Stimulated activated CD8-positive, alpha-beta memory T cell treated with anti-CD3 and anti-CD28 coated beads, Interleukin-7, amount 100 ng/mL, for 48 hours (primary cell): ENCODE data around the gene C1QTNF6.
"Not testable (repeated sequence)": the region's sequence is repeated elsewhere in the genome, so short reads cannot be mapped to it uniquely, and the experiment has no call there.

Experiments used
- DNase-seq, 2 donors: peaks; one replicate each; pipeline ENCODE4 v3.0.0-alpha.2; 2020; ENCODE audit warnings: low read depth in 1 of 2; ENCODE audit errors: extremely low read depth in 1 of 2

Gene C1QTNF6

DNA sequence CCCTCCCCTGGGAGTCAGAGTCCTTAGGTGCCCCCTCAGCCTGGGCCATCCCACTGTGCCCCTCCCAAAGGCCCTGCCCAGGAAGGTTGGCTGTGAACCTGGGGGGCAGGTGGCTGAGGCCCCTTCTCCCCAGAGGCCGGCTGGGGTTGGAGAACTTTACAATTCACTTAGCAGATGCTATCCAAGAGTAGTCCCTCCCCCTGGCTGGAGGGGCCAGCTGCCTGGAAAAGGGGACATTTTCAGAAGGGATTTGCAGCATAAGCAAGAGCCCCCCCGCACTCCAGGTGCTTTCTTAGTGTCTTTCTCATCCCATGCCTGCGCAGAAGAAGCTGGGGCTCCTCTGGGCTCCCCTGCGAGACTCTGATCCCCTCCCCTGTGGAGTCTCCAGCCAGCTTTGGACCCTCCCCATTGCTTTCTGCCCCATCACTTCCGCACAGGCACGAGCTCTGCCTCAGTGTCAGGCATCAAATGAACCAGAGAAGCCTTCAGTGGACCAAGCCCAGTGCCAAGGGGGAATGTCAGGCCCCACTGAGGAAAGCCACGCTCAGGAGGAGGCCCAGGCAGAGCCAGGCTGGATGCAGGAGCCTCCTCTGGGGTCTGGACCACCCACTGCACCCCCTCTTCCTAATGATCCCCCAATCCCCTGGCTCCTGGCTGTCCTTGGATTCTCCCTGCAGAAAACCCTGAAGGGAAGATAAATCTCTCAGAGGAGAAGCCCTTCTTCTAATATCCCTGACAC is 20.5 kb upstream of the C1QTNF6 start:
- DNase-seq: no peak

DNA sequence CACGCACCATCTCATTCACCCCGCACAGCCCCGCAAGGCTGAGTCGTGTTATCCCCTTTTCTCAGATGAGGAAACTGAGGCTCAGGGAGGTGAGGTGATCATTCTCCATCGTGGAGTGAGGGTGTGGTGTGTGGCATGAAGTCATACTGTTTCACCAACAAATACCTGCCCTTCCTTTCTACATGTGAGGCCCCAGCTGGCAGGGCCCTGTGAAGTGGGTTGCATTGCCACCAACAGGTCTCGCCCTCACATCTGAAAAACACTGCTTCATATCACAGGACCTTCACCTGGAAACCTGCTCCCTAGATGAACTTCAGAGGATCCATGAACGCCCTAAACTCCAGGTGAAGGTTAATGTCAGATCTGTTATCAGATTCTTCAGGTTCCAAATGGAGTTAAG is 19.9 kb upstream of the C1QTNF6 start:
- no peak for DNase-seq

- DNase-seq: no peak
Observed at GRCh38 chr22:37206841-37207821, 19.1 kb upstream of the C1QTNF6 start.

DNA sequence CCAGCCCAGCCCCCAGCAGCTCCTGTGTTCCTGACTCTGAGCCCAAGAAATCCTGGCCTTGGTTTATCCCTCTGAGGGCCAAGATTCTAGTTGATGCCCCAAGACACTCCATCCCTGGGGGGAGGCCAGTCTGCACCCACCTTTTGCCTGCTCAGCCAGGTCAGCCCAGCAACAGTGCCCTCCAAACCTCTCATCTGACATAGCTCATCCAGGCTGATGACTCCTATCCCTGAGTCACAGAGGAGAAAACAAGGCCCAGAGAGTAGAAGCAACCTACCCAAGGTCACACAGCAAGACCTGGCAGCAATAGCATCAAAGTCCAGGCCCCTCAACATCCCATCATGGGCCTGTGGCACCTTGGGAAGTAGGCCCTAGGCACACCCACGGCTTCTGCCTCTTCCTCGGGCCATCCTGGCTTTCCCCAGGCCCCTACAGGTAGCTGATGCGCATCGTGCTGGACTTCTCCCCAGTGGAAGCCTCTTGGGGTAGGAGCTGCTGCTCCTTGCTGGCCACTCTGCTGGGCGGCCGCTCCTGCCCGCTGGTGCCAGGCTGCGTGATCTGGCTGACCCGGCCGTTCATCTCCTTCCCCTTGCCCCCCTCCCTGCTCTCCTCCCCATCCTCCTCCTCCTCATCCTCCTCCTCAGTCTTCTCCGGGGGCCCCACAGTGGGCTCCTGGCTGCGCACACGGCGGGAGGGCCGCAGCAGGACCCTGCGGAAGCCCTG is 18.2 kb upstream of the C1QTNF6 start:
- no peak for DNase-seq

DNA sequence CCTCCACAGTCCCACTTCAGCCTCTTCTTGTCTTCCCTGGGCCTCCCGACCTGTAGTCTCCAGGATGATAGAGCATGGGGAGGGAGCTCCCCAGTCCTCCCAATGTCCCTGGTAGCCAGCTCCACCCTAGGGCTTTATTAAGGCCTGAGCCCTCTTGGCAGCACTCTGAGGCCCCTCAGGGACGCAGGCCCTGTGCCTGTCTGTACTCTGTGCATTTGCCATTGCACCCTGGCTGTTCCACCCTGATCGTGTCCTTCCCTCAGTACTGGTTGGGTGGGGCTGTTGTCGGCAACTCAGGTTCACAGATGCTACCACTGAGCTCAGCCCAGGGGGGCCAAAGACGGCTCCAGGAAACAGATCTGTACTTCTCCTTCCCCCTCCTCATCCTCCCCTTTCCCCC is 17.0 kb upstream of the C1QTNF6 start:
- no peak for DNase-seq

- no peak for DNase-seq
Observed at GRCh38 chr22:37204045-37204655, 16.1 kb upstream of the C1QTNF6 start.

- no peak for DNase-seq
Observed at GRCh38 chr22:37203354-37204044, 15.5 kb upstream of the C1QTNF6 start.

DNA sequence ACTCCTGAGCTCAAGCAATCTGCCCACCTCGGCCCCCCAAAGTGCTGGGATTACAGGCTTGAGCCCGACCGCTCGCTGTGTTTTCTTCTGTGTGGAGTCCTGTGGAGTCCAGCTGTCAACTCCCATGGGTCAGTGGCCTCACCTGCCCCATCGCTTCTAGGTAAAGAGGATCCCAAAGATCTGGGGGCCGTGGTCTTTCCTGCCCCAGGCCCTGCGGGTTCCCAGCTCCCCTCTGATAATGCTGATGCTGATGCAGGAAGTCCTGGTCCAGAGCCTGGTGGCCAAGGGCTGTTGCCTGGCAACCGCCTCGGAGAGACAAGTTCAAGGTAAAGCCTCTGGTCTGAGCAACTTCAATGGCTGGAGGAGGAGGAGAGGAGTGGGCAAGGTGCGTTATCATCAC is 14.7 kb upstream of the C1QTNF6 start:
- DNase-seq: no peak

DNA sequence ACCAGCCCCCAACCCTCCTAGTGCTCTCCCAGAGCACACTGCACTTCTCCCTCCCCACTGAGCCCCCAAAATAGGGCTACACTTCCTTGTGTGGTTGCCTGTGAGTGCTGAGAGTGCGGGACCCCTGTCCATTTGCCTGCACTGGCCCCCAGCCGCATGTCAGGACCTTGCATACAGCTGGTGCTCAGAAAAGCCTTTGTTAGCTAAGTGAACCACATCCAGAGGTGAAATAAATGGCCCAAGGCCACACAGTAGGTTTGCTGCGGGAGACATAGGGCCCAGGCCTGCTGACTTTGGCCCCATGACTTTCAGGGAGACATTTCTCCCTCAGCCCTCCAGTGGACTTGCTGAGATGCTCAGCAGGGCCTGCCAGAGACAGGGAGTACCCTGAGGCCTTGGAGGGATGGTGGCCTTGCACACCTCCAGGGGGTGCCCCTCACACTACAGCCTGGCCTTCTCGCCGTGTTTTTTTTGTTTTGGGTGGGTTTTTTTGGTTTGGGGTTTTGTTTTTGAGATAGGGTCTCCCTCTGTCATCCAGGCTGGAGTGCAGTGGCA is 14.0 kb upstream of the C1QTNF6 start:
- DNase-seq: no peak

DNA sequence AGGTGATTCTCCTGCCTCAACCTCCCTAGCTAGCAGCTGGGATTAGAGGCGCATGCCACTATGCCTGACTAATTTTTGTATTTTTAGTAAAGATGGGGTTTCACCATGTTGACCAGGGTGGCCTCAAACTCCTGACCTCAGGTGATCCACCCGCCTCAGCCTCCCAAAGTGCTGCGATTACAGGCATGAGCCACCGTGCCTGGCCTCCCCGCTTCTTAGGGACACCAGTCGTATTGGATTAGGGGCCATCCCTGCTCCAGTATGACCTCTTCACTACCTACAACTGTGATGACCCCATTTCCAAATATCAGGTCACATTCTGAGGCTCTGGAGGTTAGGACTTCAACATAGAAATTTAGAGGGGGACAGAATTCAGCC is 13.4 kb upstream of the C1QTNF6 start:
- DNase-seq: not testable (repeated sequence)

DNA sequence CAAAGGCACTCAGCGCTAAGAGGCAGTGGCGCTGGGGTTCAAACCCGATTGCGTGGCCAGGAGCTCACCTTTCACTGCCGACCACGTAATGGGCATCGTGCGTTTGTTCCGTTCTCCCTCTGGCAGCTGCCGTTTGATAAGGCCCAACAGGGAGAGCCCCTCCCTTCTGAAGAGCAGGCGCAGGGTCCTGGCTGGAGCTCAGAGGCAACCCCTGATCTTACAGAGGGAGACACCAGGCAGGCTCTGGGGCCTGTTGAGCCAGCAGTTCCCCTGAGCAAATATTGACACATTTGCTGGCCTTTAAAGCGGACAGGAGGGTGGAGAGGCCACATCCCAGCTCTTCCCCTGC is 11.7 kb upstream of the C1QTNF6 start:
- DNase-seq: no peak

DNA sequence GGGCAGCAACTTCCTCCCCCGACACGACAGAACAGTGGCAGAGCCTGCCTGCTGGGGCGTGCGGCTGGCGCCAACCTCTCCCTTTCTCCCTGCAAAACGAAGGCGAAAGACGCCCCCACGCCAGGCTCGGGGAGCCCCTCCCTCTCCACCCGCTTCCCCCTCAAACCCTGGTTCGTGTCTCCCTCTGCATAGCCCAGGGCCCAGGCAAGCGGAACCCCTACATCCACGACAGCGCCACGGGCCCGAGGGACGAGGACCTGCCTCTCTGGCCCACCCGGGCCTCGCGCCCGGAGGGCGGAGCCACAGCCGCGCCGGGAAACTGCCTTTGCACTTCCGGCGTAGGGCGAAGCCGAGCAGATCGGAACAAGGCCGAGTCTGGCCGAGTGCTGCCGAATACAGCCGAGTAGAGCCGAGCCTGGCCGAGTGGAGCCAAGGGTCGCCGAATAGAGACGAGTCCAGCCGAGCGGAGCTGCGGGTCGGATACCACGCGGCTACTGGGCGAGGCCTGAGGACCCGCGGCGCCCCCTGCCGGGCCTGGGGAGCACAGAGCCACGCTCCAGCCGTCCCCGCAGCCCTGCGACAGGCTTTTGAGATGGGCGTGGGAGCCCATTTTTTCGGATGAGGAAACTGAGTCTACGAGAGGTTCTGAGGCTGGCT is 11.2 kb upstream of the C1QTNF6 start:
- DNase-seq: peak; percentile 98 to 99

- DNase-seq: peak; percentile 77 to 80
Observed at GRCh38 chr22:37198258-37199102, 10.4 kb upstream of the C1QTNF6 start.

DNA sequence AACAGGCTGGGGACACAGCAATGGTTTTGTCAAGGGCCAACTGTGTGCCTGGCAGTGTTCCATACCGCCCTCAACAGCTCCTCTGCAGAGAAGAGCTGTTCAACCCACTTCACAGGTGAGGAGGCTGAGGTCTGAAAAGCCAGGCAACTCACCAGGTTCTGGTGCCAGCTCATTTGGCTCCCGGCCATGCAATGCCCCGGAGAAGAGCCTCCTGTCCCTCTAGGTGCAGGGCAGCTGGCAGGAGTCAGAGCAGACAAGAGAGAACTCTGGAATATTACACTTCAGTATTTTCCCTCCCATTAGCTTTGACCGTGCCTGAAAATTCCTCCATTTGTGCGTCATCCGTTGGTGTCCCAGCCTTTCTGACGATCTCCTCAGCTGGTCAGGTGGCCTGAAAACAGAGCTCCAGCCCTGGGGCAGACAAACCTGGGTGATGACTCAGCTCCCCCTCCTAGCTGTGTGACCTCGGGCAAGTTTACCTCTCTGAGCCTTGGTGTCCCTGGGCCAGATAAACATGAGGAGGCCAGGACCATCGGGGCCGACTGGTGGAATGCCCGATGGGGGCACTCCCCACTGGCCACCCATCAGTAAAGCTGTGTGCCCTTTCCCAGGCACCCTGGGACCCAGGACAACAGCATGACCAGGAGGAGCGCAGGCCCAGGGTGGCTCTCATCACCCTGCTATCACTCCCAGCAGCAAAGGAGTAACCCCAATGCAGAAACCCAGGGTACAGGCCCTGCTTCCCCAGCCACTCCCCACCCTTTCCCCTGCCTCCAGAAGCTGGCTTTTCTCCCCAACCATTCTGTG is 9.6 kb upstream of the C1QTNF6 start:
- no peak for DNase-seq

DNA sequence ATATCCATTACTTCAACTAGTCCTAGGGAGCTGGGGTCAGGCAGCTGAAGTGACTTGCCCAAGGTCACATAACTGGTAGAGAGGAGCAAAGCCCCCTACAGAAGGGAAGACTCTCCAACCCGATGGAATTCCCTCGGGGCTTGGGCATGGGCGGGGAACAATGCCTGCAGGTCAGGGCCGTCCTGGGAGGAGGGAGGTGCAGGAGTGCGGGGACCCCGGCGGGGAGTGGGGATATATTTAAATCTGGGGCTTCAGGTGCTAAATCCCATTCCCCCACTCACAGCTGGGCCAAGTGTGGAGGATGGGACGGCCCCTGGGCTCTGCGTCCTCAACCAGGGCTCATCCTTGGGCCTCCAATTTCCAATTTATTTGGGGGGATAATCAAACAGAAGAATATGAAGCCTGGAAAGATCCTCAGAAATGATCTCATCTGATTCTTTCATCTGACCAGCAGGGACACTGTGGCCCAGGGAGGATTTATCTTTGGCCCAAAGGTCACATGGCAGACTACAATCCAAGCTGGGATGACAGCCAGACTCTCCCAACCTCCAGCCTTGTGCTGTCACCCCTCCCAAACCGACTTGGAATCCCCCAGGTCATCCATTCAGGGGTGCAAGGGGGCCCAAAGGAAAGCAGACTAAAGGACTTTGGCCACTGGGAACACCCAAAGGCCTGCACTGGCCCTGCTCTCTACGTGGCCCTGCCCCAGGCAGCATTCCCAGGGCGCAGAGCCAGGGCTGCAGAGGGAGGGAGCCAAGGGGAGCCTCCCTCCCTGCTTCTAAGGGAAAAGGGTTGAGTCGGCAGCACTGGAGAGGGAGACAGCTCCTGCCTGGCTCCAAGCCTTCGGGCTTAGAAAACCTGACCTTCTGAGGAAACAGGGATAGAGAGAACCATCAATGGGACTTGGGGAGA is 8.7 kb upstream of the C1QTNF6 start:
- no peak for DNase-seq

DNA sequence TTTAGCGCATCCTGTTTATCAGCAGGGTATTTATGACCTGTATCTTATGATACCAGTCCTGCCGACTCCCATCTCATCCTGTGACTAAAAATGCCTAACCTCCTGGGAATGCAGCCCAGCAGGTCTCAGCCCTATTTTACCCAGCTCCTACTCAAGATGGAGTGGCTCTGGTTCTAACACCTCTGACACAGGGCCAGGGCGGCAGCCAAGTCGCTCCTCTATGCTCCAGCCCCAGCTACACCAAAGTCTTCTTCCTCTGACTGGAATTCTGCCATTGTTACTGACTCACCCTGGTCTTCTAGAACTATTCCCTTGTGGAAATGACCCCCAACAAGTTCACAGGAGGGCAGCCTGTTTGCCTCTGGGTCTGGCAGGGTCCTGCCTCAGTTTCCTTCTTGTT is 7.9 kb upstream of the C1QTNF6 start:
- DNase-seq: no peak

GRCh38 chr22:37194750-37195149 is 6.7 kb upstream of the C1QTNF6 start:
- no peak for DNase-seq
